GM19438 (cell line): ENCODE measurements around the gene FAXDC2.

Experiments
- ATAC-seq: cut with Tn5 transposase; IDR thresholded peaks from one replicate; pipeline ENCODE4 v1.9.1; 2021; ENCODE audit warnings: low read depth; ENCODE audit not compliant: unreplicated experiment

The FAXDC2 gene

GRCh38 chr5:154850255-154851062 is at the start of gene FAXDC2:
Gene FAXDC2 (minus strand): TSS chr5:154850603. CDS start chr5:154838178, 12,425 bp downstream.
- no peak for ATAC-seq

- ATAC-seq: no peak
These were observed 49.7 kb upstream of the FAXDC2 start for GRCh38 chr5:154900066-154900465.

- ATAC-seq: no peak
These were observed 48.9 kb upstream of the FAXDC2 start for GRCh38 chr5:154899151-154899816.

GRCh38 chr5:154898210-154898609 is 47.8 kb upstream of the FAXDC2 start:
- no peak for ATAC-seq

- no peak for ATAC-seq
These were observed 46.3 kb upstream of the FAXDC2 start for GRCh38 chr5:154896562-154897165.

GRCh38 chr5:154895606-154896561 is 45.5 kb upstream of the FAXDC2 start:
- no peak for ATAC-seq

- no peak for ATAC-seq
These were observed 43.0 kb upstream of the FAXDC2 start for GRCh38 chr5:154893381-154893780.

GRCh38 chr5:154892369-154892771 is 42.0 kb upstream of the FAXDC2 start:
- no peak for ATAC-seq

GRCh38 chr5:154885439-154885838 is 35.0 kb upstream of the FAXDC2 start:
- no peak for ATAC-seq

- ATAC-seq: no peak
These were observed 34.0 kb upstream of the FAXDC2 start for GRCh38 chr5:154884424-154884823.

- ATAC-seq: no peak
These were observed 31.6 kb upstream of the FAXDC2 start for GRCh38 chr5:154881986-154882385.

GRCh38 chr5:154878642-154879335 is 28.4 kb upstream of the FAXDC2 start:
- ATAC-seq: no peak

GRCh38 chr5:154873791-154874331 is 23.5 kb upstream of the FAXDC2 start:
- ATAC-seq: no peak

GRCh38 chr5:154871734-154872133 is 21.3 kb upstream of the FAXDC2 start:
- no peak for ATAC-seq

- no peak for ATAC-seq
These were observed 18.3 kb upstream of the FAXDC2 start for GRCh38 chr5:154868702-154869101.

- no peak for ATAC-seq
These were observed 16.4 kb upstream of the FAXDC2 start for GRCh38 chr5:154866841-154867240.

- no peak for ATAC-seq
These were observed 15.2 kb upstream of the FAXDC2 start for GRCh38 chr5:154865466-154866184.

- no peak for ATAC-seq
These were observed 13.1 kb upstream of the FAXDC2 start for GRCh38 chr5:154863291-154864080.
